GM18517 (cell line): ENCODE results near the gene TMC4.
A peak's percentile ranks its signal among the peaks of the same experiment; 100 is the strongest.
"Not testable (repeated sequence)": the region's sequence is repeated elsewhere in the genome, so short reads cannot be mapped to it uniquely, and the experiment has no call there.

Experiments used
- ATAC-seq: cut with Tn5 transposase; IDR thresholded peaks from one replicate; pipeline ENCODE4 v1.9.1; 2021; ENCODE audit warnings: mild to moderate bottlenecking, moderate library complexity; ENCODE audit not compliant: unreplicated experiment

Gene TMC4

DNA sequence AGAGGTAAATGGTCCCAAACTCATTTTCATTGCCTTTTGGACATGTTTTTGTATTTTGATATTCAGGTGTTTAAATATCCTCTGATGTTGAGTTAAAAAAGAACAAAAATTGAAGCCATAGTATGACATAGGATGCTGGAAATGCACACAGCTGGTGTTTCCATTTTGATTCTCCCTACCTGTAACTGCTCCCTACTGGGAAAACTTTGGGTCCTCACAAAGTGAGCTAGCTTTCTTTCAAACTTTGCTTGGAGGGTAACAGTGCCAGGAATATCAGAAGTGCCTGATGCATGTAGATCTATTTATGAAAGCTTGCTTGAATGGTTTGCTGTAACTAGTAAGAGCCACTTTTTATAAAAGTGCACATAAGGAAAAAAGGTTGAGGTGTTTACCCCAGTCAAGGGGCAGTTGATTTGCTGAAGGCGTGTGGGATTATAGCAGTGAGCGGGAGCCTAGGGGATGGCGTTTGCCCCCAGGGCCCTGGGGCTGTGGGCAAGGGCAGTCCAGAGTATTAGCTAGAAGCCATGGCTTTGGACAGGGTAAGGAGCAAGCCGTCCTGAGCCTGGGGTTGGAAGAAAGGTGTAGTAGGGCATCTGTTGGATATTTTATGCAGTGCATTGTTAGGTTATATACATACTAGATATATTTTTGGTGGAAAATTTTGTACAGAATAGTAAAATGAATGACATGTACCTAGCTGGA, 32.0 kb upstream of the TMC4 start:
- no peak for ATAC-seq

DNA sequence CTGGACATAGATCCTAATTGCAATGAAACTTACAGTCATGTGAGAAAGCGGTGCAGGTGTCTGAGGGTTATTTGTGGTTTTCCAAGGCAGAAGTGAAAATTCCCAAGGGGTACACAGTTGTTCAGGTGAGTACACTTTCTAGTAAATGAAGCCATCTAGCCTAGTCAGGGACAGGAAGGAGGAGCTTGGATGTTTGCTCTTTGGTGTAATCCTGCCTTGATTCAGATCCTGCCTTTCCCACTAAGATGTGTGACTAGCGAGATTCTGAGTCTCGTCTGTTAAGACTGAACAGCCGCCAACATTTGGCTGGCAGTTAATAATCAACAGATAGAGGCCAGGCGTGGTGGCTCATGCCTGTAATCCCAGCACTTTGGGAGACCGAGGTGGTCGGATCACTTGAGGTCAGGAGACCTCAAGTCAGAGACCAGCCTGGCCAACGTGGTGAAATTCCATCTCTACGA, 30.2 kb upstream of the TMC4 start:
- no peak for ATAC-seq

DNA sequence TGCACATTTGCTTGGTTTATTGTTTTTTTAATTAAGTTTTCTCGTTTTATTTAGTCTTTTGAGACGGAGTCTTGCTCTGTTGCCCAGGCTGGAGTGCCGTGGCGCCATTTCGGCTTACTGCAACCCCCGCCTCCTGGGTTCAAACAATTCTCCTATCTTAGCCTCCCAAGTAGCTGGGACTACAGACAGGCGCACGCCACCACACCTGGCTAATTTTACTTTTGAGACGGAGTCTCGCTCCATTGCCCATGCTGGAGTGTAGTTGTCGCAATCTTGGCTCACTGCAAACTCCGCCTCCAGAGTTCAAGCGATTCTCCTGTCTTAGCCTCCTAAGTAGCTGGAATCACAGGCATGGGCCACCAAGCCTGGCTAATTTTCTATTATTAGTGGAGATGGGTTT, 29.0 kb upstream of the TMC4 start:
- no peak for ATAC-seq

DNA sequence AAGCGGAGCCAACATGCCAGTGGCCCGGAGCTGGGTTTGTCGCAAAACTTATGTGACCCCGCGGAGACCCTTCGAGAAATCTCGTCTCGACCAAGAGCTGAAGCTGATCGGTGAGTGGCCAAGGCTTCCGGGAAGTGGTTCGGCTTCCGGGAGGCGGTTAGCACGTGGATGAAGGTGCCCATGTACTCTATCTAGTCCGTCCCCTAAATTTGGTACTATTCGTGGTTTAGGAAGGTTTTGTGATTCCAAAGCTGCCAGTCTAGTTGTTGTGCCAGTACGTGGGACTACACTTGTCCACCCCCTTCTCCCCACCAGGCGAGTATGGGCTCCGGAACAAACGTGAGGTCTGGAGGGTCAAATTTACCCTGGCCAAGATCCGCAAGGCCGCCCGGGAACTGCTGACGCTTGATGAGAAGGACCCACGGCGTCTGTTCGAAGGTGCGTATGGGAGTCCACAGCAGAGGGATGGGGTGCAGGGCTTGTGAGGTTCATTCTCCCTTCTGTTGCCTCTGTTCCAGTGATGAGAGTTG, 28.3 kb upstream of the TMC4 start:
- no peak for ATAC-seq

DNA sequence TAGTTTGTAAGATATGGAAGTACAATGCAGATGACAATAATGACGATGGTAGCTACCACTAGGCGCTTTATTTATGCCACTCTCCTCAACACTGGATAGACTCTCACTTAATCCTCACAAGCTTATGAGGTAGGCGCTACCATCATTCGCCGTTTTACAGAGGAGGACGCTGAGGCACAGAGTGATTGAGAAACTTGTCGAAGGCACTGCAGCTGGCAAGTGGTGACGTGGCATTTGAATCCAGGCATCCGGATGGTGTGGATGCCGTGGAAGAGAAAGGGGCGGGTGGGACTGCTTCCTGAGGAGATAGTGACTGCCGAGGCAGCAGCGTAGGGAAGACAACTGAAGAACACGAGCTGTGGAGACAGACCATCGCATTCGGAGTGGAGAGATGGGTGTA, 26.4 kb upstream of the TMC4 start:
- ATAC-seq = no peak

DNA sequence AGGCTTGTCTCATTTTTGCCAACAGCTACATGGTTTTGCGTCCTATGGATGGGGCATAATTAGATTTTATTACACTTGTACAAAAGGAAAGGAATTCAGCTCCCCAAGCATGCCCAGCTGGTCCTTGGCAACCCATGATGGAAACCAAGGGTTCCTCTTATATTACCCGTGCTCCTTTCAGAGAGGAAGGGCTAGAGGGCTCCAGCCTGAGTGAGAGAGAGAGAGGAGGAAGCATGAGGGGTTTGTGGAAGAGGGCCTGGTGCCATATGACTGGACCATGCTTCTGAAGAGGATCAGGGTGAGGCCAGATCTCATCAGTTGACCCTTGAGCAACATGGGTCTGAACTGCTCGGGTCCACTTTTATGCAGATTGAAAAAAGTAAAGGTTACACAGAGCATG, 24.2 kb upstream of the TMC4 start:
- no peak for ATAC-seq

DNA sequence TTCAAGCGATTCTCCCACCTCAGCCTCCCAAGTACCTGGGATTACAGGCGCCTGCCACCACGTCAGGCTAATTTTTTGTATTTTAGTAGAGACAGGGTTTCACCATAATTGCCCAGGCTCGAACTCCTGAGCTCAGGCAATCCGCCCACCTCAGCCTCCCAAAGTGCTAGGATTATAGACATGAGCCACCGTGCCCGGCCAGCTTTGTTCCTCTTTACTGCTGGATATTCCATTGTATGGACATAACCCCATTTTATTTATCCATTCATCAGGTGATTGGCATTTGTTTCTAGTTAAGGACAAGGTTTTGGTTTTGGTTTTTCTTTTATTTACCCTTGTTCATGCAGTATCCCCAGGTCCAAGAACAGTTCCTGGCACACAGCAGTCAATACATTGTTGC, 23.6 kb upstream of the TMC4 start:
- no peak for ATAC-seq

DNA sequence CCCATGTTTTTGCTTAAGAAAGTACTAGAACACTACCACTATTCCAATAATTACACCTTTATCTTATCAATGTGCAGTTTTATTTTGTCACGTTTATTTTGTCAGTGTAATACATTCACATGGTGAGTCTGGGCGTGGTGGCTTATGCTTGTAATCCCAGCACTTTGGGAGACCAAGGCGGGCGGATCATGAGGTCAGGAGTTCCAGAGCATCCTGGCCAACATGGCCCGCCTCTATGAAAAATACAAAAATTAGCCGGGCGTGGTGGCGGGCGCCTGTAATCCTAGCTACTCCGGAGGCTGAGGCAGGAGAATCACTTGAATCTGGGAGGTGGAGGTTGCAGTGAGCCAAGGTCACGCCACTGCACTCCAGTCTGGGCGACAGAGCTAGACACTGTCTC, 21.5 kb upstream of the TMC4 start:
- ATAC-seq = not testable (repeated sequence)

DNA sequence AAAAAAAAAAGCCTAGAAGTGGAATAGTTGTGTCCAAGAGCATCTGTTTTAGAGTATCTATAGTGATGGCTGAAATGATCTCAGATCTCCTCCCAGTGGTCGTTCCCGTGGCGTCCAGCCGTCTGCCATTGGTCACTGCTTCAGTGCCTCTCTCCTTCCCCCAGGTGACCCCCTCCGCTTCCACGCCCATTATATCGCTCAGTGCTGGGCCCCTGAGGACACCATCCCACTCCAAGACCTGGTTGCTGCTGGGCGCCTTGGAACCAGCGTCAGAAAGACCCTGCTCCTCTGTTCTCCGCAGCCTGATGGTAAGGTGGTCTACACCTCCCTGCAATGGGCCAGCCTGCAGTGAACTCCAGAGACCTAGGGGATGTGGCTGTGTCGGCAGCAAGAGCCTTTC, 20.1 kb upstream of the TMC4 start:
- ATAC-seq = no peak

DNA sequence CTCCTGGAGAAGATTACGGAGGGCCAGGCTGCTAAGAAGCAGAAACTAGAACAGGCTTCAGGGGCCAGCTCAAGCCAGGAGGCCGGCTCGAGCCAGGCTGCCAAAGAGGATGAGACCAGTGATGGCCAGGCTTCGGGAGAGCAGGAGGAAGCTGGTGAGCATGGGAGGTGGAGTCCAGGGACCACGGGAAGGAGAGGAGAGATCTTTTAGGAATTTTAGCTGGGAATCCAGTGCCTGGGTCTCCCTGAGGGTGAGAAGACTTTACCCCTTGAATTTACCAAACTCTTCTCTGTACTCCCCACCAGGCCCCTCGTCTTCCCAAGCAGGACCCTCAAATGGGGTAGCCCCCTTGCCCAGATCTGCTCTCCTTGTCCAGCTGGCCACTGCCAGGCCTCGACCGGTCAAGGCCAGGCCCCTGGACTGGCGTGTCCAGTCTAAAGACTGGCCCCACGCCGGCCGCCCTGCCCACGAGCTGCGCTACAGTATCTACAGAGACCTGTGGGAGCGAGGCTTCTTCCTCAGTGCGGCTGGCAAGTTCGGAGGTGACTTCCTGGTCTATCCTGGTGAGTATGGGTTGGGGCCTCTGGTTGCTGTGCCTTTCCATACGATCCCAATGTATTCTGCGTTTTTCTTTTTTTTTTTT, 19.0 kb upstream of the TMC4 start:
- ATAC-seq = no peak

DNA sequence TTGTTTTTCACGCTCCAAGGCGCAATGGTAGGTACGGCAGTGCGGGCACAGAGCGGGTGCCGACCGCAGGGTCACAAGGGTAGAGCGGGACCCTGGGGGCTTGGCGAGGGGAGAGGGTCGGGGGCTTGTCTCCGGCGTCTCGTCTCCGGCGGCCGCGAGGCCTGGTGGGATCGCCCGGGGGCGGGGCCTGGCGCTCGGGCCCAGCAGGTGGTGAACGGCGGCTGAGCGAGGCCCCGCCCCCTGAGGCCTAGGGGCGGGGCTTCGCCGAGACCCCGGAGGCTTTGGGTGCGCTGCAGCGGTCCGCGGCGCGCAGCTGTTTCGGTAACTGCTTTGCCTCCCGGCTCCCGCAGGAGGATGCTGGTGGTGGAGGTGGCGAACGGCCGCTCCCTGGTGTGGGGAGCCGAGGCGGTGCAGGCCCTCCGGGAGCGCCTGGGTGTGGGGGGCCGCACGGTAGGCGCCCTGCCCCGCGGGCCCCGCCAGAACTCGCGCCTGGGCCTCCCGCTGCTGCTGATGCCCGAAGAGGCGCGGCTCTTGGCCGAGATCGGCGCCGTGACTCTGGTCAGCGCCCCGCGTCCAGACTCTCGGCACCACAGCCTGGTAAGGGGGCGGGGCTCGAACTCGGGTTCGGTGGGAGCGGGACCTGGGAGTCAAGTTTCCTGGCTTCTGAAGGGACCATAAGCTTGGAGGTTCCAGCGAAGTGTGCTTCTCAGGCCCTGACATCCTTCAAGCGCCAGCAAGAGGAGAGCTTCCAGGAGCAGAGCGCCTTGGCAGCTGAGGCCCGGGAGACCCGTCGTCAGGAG, 18.3 kb upstream of the TMC4 start, which contains the start of gene TSEN34:
TSS of gene TSEN34 (plus strand) at position 298 of the 800 bp plus-strand sequence. CDS start at position 355, 57 bp downstream.
- ATAC-seq = peak; percentile 15

DNA sequence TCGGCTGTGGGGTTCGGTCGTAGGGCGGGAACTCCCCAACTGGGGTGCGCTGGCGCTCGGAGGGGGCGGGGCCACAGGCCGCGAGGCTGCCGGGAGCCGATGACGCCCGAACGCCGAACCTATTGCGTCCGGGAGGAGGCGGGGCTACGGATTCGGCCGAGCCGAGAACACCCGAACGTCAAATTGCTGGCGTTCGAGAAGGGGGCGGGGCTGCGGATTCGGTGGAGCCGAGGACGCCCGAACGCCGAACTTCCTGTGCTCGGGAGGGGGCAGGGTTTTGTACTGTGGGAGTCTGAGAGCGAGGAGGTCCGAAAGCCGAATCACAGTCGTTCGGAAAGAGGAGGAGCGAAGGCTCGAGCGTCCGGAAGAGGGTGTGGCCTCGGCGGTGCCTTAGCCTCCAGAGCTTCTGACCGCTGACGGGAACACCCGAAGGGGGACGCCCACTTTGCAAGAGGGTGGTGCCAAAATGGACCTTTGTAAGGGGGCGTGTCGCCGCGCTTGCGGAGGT, 17.6 kb upstream of the TMC4 start:
- peak; percentile 49 for ATAC-seq

DNA sequence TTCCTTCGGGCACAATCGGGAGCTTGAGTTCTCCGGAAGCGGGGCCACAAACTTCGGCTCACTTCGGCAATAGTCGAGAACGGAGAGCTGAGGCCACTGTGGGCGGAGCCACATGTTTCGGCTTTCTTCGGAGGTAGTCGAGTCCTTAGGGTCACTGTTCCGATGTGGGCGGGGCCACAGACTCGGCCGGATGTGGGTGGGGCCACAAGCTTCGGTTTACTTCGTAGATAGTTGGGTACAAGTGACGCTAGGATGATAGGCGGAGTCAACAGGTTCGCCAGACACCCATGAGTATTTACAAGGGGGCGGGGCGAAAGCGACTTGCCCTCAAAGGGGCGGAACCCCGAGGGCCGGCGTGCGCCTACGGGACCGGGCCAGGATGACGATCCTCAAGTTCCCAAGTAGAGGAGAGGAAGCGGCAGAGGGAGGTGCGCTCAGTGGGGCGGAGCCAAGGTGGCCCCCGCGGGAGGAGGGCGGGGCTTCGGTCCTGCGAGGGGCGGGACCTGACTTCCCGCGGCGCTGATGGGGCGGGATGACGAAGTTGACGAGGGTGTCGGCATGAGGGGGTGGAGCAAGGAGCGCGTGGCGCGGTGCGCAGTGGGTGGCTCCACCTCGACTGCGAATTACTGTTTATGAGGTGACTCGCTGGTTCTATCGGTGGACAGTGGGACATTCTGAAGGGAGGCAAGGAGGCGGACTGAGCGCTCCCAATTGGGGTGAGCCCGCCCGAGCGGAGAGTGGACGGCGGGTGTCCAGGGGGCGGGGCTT, 17.0 kb upstream of the TMC4 start:
- peak; percentile 62 for ATAC-seq

DNA sequence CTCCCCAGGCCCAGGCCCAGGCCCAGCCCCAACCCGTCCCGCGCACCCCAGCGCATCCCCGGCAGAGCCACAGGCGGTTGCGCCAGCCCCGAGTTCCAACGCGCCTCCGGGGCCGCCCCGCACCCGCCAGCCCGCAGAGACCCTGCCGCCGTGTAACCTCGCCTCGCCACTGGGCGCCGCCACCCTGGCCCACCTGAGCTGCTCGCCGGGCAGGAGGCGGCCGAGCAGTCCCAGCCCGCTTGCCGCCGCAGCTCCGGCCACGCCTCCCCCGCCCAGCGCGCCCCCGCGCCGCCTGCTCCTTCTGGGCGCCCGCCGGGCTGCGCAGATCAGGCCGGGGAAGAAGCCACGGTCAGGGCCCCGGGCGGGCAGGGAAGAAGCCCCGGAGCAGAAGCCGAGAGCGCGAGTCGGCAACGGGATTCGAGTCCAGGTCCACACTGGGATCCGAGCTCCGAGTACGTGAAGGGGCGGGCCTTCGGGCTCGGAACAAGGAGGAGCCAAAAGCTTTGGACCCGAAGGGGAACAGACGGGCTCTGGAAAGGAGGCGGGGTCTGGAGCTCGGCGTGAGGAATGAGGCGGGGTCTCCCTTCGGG, 16.3 kb upstream of the TMC4 start, which contains the start of gene MBOAT7:
TSS of gene MBOAT7 (minus strand) at position 436 of the 590 bp plus-strand sequence. CDS start 1,072 bp downstream, outside the sequence.
- peak; percentile 15 for ATAC-seq

DNA sequence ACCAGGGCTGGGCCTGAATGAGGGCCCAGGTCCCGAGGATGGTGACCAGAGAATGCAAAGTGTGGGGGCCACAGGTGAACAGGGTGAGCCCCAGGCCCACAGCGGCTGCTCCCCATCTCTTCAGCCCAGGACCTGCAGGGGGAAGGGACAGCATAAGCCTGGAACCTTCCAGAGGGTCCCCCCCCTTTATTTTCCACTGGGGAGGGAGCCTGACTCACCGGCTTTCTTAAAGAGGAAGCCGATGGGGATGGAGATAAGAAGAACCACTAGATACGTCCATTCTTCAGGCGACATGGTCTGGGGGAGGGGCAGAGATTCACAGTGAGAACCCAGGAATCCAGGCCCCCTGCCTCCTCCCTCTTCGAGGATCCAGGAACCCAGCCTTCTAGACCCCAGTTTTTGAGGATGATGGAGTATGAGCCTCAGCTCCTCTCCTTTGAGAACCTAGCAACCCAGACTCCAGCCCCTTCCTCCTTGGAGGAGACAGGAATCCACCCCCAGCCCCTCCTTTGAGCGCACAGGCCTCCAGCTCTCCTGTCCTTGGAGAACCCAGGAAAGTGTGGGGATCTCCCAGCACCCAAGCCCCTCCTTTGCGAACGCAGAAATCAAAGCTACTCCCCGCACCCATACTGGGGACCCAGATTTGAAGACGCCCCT, 15.4 kb upstream of the TMC4 start:
- ATAC-seq = no peak

DNA sequence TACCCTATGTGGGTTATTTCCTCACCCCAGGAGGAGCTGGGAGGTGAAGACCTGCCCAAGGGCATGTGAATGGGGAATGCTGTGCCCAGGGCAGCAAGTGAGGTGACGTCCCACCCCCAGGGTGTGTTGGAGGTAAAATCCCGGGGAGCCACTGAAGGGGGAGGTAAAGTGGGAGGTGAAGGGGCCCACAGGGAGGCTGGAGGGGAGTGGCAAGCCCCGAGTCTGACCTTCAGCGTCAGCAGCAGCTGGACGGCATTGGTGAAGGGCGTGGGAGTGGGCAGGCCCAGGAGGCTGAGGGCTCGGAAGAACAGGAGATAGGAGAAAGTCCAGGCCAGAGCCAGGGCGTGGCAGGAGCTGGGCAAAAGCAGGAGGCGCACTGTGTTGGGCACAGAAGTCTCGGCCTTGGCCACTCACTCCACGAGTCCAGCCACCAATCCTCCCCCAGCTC, 14.0 kb upstream of the TMC4 start:
- no peak for ATAC-seq

DNA sequence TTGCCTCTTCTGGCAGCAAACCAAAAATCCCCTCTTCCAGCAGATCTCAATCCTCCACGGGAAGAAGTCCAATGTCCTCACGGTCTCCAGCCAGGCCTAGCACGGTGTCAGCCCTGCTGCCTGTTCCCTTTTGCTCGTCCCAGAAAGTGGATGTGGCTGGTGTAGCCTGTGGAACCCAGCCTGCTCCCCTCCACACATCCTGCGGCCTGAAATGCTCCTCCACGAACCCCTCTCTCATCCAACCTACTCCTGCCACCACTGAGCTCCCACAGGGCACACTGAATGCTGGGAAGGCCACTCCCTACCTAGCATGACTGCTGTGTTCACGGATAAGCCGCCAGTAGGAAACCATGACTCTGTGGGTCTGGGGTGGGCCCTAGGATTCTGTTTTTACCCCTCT, 13.4 kb upstream of the TMC4 start:
- ATAC-seq = no peak

DNA sequence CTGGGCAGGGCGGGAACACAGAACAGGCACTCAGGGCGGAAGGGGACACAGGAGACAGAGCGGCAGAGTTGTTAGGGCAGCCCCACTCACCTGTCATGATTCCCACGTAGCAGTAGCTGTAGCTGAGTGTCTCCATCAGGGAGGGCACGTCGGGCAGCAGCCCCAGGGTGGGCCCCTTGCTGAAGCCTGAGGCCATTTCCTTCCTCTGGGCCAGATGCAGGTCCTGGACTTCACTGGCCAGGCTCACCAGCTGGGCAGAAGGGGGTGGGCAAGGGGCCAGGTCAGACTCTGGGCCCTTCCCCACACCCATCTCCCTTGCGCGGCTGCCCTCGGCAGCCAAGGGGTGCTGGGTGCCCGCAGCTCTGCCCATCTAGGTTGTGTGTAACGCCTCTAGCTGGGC, 10.5 kb upstream of the TMC4 start:
- ATAC-seq = no peak

DNA sequence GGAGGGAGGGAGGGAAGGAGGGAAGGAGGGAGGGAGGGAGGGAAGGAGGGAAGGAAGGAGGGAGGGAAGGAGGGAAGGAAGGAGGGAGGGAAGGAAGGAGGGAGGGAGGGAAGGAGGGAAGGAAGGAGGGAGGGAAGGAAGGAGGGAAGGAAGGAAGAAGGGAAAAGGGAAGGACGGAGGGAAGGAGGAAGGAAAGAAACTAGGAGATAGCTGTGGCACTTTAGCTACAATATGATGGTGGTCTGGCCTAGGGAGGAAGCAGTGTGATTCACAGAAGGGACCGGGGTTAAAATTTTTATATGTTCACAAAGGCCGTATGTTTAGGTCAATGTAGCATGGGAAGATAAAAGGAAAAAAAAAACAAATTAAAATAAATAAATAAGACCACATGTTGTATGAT, 8.9 kb upstream of the TMC4 start:
- not testable (repeated sequence) for ATAC-seq
